AG04449 (cell line): ENCODE data around the gene MEX3A.

ENCODE experiments used
- CTCF ChIA-PET: fragments of 350-600 bp; formaldehyde crosslinking; extraction: SDS; loops from one replicate; lab custom pipeline; 2021; ENCODE audit warnings: antibody characterized with exemption; lab: Yijun Ruan, JAX
- POLR2A ChIA-PET: fragments of 400-600, 350-600 bp; formaldehyde crosslinking; extraction: SDS; loops from one replicate; lab custom pipeline; 2020; ENCODE audit warnings: antibody characterized with exemption, inconsistent platforms; lab: Yijun Ruan, JAX
- DNase-seq: peaks from one replicate; pipeline ENCODE4 v3.0.0-alpha.2; 2010; ENCODE audit warnings: low read depth, low spot score
- H3K4me3 ChIP-seq: 2 replicates; pipeline ENCODE4 v1.5.1; 2011; ENCODE audit warnings: low read depth, mild to moderate bottlenecking, control low read depth, low read length
- TF ChIP-seq, protein P1 (sequence below): IDR thresholded peaks from one replicate; pipeline ENCODE4 v1.5.1; 2011; ENCODE audit warnings: mild to moderate bottlenecking, moderate library complexity, low read length, control low read depth, inconsistent platforms; ENCODE audit not compliant: insufficient read depth; ENCODE audit errors: missing control alignments

Gene MEX3A

DNA sequence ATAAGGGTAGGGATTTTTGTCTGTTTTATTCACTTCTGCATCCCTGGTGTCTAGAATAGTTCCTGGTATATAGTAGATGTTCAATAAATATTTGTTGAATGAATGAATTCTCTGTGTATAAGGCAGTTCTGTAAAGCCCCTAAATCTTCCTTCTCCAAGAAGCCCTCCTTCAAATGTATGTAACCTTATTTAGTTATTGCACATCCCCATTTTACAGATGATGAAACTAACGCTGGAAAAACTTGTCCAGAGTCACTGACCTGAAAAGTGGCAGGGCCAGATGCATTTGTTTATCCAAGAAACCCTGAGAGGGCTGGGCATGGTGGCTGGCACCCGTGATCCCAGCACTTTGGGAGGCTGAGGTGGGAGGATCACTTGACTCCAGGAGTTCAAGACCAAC is 28.0 kb upstream of the MEX3A start:
- CTCF ChIA-PET, result interaction anchor here (1.2 to 29.5 kb wide), 2 partner anchors 19 to 24 kb away, joined by 4 to 1837 read pairs; partner anchors contain the start of genes LMNA and SEMA4A
- H3K4me3 ChIP-seq, result no peak overlapping the region
- no peak for DNase-seq
- TF ChIP-seq, protein P1, sequence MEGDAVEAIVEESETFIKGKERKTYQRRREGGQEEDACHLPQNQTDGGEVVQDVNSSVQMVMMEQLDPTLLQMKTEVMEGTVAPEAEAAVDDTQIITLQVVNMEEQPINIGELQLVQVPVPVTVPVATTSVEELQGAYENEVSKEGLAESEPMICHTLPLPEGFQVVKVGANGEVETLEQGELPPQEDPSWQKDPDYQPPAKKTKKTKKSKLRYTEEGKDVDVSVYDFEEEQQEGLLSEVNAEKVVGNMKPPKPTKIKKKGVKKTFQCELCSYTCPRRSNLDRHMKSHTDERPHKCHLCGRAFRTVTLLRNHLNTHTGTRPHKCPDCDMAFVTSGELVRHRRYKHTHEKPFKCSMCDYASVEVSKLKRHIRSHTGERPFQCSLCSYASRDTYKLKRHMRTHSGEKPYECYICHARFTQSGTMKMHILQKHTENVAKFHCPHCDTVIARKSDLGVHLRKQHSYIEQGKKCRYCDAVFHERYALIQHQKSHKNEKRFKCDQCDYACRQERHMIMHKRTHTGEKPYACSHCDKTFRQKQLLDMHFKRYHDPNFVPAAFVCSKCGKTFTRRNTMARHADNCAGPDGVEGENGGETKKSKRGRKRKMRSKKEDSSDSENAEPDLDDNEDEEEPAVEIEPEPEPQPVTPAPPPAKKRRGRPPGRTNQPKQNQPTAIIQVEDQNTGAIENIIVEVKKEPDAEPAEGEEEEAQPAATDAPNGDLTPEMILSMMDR, result no peak
- POLR2A ChIA-PET, result no interaction called here

DNA sequence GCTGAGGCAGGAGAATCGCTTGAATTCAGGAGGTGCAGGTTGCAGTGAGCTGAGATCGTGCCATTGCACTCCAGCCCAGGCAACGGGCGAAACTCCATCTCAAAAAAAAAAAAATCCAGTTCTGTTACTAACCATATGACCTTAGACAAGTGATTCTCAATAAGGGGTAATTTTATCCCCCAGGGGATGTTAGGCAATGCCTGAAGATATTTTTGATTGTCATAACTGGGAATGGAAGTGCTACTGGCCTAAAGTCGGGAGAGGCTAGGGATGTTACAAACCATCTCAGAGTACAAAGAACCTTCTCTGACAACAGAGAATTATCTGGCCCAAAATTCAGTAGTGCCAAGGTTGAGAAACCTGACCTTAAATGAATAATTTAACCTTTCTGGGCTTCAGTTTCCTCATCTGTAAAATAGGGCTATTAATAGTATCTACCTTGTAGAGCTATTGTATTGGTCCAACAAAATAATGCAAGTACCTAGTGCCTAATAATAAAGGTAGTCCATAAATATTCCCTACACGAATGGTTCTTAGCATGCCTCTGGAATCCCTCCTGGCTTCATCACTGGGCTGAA is 26.5 kb upstream of the MEX3A start:
- no peak for DNase-seq
- no peak overlapping the region for H3K4me3 ChIP-seq
- ChIA-PET CTCF (interaction anchor here (1.0 to 29.5 kb wide), 4 partner anchors 10 to 25 kb away, joined by 4 to 1837 read pairs (median 4); partner anchors contain the start of genes LMNA and SEMA4A), POLR2A (interaction anchor here (0.6 to 0.9 kb wide), 2 partner anchors 16 to 24 kb away, joined by 3 to 4 read pairs; no protein-coding TSS in a partner anchor)
- TF ChIP-seq, protein P1, result no peak

- ChIA-PET POLR2A (interaction anchor here (0.6 to 1.4 kb wide), 3 partner anchors 8 to 25 kb away, joined by 3 to 4 read pairs (median 4); no protein-coding TSS in a partner anchor), CTCF (interaction anchor here (1.9 to 29.5 kb wide), 3 partner anchors 9 to 26 kb away, joined by 4 to 1837 read pairs (median 147); partner anchors contain the start of genes LMNA and SEMA4A)
- no peak overlapping the region for H3K4me3 ChIP-seq
- no peak for DNase-seq
- TF ChIP-seq, protein P1, result no peak
Observed at GRCh38 chr1:156108057-156108456, 25.8 kb upstream of the MEX3A start.

DNA sequence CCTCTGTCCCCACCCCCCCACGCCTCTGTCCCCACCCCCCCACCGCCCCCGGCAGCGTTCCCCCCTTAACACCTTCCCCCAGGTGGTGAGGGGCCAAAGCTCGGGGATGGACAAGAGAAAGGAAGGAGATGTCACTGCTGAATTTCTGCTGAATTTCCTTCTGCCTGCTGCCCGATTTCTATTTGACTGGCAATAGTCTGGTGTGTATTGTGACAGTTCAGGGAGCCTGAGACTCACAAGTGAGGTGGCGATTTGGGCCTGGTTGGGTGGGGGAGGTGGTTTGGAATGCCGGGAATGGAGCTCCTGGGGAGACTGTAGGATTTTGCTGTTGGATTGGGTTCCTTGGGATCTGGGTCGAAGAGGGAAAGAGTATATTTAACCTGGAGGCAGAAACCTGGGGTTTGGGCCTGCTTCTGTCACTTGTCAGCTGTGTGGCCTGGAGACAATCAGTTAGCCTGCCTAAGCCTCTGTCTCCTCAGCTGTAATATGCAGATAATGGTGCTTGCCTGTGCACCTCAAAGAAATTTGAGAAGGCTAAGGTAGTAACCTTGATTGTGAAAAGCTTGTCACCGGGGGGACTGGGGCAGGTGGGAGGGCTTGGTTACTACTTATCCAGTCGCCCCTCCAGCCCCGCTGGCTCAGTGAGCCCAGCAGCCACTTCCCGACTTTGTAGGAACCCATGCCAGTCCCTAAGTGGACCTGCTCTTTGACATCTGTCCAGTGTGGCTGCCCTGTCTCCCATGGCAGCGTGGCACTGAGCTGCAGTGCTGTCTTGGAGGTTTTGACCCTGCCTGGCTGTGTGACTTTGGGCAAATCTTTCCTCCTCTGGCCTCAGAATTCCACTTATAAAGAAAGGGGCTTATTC is 24.6 kb upstream of the MEX3A start:
- no peak for DNase-seq
- TF ChIP-seq, protein P1, result no peak
- ChIA-PET POLR2A (interaction anchor here (0.7 to 5.9 kb wide), 8 partner anchors 8 to 24 kb away, joined by 3 to 62 read pairs (median 4); partner anchors contain the start of gene LMNA), CTCF (interaction anchor here (1.6 to 29.5 kb wide), 3 partner anchors 13 to 118 kb away, joined by 7 to 1837 read pairs (median 147); partner anchors contain the start of genes LMNA and SEMA4A)
- H3K4me3 ChIP-seq, result peak overlapping the region; percentile 16; the same call in 1 of the 2 replicates

GRCh38 chr1:156104861-156105832 is 22.9 kb upstream of the MEX3A start:
- CTCF ChIA-PET, result interaction anchor here (2.1 to 29.5 kb wide), 3 partner anchors 11 to 120 kb away, joined by 10 to 1837 read pairs (median 147); partner anchors contain the start of genes LMNA and SEMA4A
- POLR2A ChIA-PET, result interaction anchor here (1.1 to 5.9 kb wide), 3 partner anchors 11 to 25 kb away, joined by 4 to 62 read pairs (median 60); partner anchors contain the start of gene LMNA
- DNase-seq, result no peak
- TF ChIP-seq, protein P1, result no peak
- peak overlapping the region; percentile 21 for H3K4me3 ChIP-seq
